Measurements from ENCODE around the gene VEGFB. TPM values are rescaled to one million over a fixed set of nuclear protein-coding genes. Genes with fewer than 3 reads are reported as not detected.

The VEGFB gene
- total RNA-seq, 1 donor from 2014 or later, result 205 TPM

- peak overlapping the region; percentile 81 for H3K4me3 Mint-ChIP-seq (ENCODE audit: unreplicated experiment)
- peak overlapping the region; percentile 38 for H3K27ac Mint-ChIP-seq (ENCODE audit: unreplicated experiment)
- no peaks in the 10 kb centered on the region for H3K9me3 Mint-ChIP-seq (ENCODE audit: unreplicated experiment)
- TF ChIP-seq CTCF (IDR thresholded peaks at IDR 0.05), result no peak
- H3K4me1 Mint-ChIP-seq (ENCODE audit: unreplicated experiment), result peaks cover 45% of the 10 kb centered on the region
- H3K36me3 Mint-ChIP-seq (ENCODE audit: unreplicated experiment), result no peaks in the 10 kb centered on the region
- H3K27me3 Mint-ChIP-seq (ENCODE audit: unreplicated experiment), result no peaks in the 10 kb centered on the region
- no peak for DNase-seq (ENCODE audit: extremely low spot score, unreplicated experiment)
Measured at GRCh38 chr11:64227405-64227956, 6.9 kb upstream of the VEGFB start.

GRCh38 chr11:64229090-64229743 lies 5.2 kb upstream of the VEGFB start:
- Mint-ChIP-seq H3K27ac (ENCODE audit: unreplicated experiment) (peak overlapping the region; percentile 87), H3K4me1 (ENCODE audit: unreplicated experiment) (peaks cover 54% of the 10 kb centered on the region), H3K27me3 (ENCODE audit: unreplicated experiment) (no peaks in the 10 kb centered on the region), H3K36me3 (ENCODE audit: unreplicated experiment) (no peaks in the 10 kb centered on the region), H3K4me3 (ENCODE audit: unreplicated experiment) (peak overlapping the region; percentile 80), H3K9me3 (ENCODE audit: unreplicated experiment) (no peaks in the 10 kb centered on the region)
- TF ChIP-seq CTCF (IDR thresholded peaks at IDR 0.05), result no peak
- DNase-seq (ENCODE audit: extremely low spot score, unreplicated experiment), result no peak

GRCh38 chr11:64229744-64230170 lies 4.6 kb upstream of the VEGFB start:
- H3K4me1 Mint-ChIP-seq (ENCODE audit: unreplicated experiment), result peaks cover 53% of the 10 kb centered on the region
- no peaks in the 10 kb centered on the region for H3K36me3 Mint-ChIP-seq (ENCODE audit: unreplicated experiment)
- H3K9me3 Mint-ChIP-seq (ENCODE audit: unreplicated experiment), result no peaks in the 10 kb centered on the region
- H3K4me3 Mint-ChIP-seq (ENCODE audit: unreplicated experiment), result peak overlapping the region; percentile 80
- H3K27ac Mint-ChIP-seq (ENCODE audit: unreplicated experiment), result peak overlapping the region; percentile 87
- TF ChIP-seq CTCF (IDR thresholded peaks at IDR 0.05), result no peak
- DNase-seq (ENCODE audit: extremely low spot score, unreplicated experiment), result no peak
- no peaks in the 10 kb centered on the region for H3K27me3 Mint-ChIP-seq (ENCODE audit: unreplicated experiment)

- Mint-ChIP-seq H3K4me1 (ENCODE audit: unreplicated experiment) (peaks cover 53% of the 10 kb centered on the region), H3K36me3 (ENCODE audit: unreplicated experiment) (peaks cover under 1% of the 10 kb centered on the region), H3K27me3 (ENCODE audit: unreplicated experiment) (no peaks in the 10 kb centered on the region), H3K9me3 (ENCODE audit: unreplicated experiment) (no peaks in the 10 kb centered on the region), H3K27ac (ENCODE audit: unreplicated experiment) (peak within 1 kb of the TSS; percentile 87), H3K4me3 (ENCODE audit: unreplicated experiment) (peak within 1 kb of the TSS; percentile 80)
- DNase-seq (ENCODE audit: extremely low spot score, unreplicated experiment), result peak; percentile 93
- TF ChIP-seq CTCF (IDR thresholded peaks at IDR 0.05), result no peak
Measured at GRCh38 chr11:64230171-64230984, 4.0 kb upstream of the VEGFB start, which contains the start of gene DNAJC4. Gene DNAJC4, plus strand, starts transcription at chr11:64230548. Its CDS starts 307 bp downstream, at chr11:64230855.

GRCh38 chr11:64230985-64231365 lies 3.4 kb upstream of the VEGFB start:
- no peak for TF ChIP-seq CTCF (IDR thresholded peaks at IDR 0.05)
- no peak for DNase-seq (ENCODE audit: extremely low spot score, unreplicated experiment)
- Mint-ChIP-seq H3K36me3 (ENCODE audit: unreplicated experiment) (peaks cover 2% of the 10 kb centered on the region), H3K9me3 (ENCODE audit: unreplicated experiment) (no peaks in the 10 kb centered on the region), H3K27ac (ENCODE audit: unreplicated experiment) (peak overlapping the region; percentile 87), H3K27me3 (ENCODE audit: unreplicated experiment) (no peaks in the 10 kb centered on the region), H3K4me1 (ENCODE audit: unreplicated experiment) (peaks cover 57% of the 10 kb centered on the region), H3K4me3 (ENCODE audit: unreplicated experiment) (peak overlapping the region; percentile 80)
